Islet precursor cell (in vitro differentiated cells): ENCODE data around the gene PAK5.

Experiments used
- DNase-seq: peaks from one replicate; pipeline ENCODE4 v3.0.0-alpha.2; 2018

Gene PAK5

DNA sequence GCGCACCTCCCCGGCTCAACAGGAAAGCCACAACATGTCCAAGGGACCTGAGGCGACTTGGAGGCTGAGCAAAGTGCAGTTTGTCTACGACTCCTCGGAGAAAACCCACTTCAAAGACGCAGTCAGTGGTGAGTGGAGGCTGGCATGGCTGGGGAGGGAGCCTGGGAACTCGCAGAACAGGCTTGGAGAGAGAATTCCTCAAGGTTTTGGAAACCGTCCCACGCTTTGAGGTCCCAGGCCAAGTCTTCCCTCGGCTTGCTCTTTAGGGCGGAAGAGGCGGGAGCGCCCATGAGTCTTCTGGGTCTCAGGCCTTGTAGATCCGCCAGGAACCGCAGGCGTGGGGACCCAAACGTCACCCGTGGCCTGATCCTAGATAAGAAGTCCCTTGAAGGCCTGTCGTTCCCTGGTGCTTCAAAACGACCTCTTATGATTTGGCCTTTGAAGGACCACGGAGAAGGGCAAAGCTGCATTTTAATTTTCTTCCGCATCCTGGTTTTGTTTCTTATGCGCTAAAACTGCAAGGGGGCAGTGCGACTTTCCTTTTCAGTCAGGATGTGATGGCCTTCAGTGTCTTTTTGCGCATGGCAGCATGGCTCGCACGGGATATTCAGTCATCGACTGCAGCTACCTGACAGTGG lies 322.5 kb downstream of the PAK5 start:
- DNase-seq: peak; percentile 75

DNA sequence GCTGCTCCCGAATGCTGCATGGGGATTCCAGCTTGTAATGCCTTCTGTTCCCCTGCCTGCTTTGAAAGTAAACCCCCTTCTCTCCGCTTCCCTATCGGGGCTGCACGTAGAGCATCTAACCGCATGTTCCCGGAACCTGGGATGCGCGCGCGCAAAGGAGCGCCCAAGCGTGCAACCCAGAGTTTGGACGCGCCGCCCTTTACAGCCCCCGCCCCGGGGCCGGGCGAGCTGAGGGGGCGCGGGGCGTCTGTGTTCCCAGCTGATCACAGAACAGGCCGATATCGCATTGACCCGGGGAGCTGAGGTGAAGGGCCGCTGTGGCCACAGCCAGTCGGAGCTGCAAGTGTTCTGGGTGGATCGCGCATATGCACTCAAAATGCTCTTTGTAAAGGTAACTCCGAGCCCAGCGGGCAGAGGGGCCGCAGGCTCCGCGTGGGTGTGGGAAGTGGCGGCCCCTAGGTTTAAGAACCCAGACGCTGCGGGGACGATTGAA lies 323.1 kb downstream of the PAK5 start:
- peak; percentile 54 for DNase-seq

DNA sequence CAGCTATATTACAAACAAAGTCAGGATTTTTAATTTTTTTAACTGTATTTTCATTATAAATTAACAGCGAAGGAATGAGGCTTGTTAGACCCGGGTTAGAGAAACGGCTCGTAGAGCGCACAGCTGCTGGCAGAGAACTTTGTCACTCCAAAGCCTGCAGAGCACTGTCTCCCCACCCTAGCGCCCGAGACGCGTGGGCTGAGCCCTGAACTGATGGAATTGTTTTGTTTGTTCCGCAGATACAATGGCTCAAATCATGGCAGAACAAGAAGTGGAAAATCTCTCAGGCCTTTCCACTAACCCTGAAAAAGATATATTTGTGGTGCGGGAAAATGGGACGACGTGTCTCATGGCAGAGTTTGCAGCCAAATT lies 323.7 kb downstream of the PAK5 start:
- no peak for DNase-seq

DNA sequence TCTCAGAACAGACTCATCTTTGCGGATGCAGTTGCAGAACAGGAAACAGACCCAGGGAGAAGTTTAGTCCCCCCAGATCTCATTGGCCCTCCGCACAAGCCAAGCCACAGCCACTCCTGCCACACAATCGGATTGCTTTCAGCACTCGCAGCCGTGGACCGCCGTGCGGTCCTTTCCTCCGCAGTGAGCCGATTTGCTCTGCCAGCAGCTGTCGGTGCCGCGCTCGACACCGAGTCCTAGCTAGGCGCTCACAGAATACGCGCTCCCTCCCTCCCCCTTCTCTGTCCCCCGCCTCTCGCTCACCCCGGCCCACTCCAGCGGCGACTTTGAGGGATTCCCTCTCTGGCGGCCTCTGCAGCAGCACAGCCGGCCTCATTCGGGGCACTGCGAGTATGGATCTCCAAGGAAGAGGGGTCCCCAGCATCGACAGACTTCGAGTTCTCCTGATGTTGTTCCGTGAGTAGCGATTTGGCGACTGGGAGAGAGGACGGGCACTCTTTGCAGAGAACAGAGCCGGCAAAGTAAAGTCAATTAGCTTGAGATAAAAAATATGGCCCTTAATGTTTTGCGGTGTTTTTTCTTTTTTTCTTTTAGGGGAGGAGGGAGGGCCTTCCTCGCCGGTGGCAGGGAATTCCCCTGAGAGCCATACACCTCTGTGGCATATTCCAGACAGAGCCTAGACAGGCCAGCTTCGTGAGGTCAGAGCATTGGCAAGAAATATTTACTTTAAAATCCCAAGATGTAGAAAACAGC lies 324.2 kb downstream of the PAK5 start, which contains the start of gene LAMP5:
LAMP5 (plus strand) TSS at position 130 of the 753 bp plus-strand sequence; CDS start at position 393, 263 bp downstream.
- peak; percentile 90 for DNase-seq

DNA sequence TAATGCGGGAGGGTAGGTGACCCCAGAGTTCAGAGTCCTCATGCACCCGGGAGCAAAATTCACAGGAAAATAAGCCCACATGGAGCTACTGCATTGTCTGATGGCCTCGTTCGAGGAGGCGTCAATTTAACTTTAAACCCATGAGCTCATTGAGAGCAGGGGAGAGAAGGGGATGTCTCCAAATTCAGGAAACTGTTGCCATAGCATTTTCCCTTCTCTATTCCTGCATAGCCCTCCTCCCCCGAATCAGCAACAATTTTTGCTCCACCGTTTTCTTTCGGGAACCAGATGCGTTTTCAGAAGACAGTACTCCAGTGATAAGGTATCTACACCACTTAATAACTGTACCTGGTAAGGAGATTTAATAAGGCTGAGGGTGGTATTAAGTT lies 324.8 kb downstream of the PAK5 start:
- DNase-seq: no peak

DNA sequence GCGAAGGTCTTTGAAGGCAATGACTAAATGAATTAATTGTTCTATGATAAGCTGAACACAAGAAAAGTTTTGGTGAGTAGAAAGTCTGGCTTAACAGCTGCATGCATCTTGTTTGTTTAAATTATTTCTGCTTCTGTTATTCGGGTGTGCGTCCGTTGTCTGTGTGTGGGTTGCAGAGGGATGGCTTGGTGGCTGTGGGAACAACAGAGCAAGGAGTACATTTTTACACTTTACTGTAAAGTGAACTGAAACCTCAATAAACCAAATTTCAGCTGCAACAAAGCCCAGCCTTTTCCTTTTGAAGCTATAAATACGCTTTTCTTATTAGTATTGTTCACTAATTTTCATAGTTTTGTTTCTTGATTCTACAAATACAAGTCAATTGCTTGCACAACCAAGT lies 328.0 kb downstream of the PAK5 start:
- no peak for DNase-seq

DNA sequence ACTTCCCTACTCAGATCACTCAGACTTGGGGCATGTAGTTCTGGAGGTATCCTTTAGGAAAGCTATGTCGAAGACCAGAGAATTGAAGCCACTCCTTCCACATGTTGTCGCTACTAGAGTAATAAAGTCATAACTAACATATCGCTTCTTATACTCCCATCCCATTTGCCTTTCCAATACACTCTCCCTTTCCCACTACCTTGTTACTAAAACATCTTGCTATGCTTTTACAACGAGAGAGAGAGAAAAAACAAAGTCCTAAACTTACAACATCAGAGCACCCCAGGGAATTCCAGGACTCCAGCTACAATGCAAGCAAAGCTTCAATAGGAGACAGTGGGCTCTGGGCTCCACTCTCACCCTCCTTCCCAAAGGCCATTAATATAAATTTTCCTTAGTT lies 329.6 kb downstream of the PAK5 start:
- no peak for DNase-seq

DNA sequence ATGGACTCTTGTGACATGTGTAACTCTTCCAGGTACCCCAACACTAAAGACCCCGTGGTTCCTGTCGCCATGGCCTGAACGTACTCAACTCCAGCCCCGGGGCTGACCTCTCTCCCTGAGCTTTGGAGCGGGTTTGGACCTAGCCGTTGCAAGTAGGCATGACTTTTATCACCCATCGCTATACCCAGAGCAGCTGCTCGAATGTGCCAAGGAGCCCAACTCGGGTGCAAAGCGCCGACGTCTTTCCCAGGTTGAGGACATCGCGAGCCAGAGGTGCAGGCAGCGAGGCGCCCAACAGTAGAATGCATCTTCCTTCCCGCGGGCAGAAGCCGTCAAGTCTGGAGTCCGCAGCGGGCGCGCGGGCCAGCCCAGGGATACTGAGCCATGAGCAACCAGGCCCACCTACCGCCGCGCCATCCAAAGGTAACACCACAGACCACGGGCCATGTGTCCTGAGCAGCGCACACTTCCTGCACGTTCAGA lies 330.1 kb downstream of the PAK5 start:
- DNase-seq: no peak

DNA sequence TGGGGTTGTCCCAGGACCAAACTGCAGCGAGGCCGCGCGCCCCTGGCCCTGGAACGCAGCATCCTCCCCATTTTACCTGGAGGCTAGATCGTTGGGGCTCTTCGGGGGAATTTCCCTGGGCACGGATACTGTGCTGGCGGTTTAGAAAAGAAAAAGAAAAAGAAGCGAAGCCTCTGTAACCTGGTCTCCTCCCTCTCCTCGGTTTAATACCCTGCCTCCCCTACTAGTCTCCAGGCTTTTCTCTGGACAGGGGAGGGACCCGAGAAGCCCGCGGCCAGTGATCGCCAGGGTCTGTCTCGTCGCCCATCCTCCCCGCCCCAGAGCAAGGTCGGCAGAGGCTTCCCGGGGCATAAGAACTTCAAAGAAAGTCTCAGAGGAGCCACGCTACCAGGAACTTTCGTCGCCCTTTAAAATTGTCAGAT lies 330.6 kb downstream of the PAK5 start:
- no peak for DNase-seq

DNA sequence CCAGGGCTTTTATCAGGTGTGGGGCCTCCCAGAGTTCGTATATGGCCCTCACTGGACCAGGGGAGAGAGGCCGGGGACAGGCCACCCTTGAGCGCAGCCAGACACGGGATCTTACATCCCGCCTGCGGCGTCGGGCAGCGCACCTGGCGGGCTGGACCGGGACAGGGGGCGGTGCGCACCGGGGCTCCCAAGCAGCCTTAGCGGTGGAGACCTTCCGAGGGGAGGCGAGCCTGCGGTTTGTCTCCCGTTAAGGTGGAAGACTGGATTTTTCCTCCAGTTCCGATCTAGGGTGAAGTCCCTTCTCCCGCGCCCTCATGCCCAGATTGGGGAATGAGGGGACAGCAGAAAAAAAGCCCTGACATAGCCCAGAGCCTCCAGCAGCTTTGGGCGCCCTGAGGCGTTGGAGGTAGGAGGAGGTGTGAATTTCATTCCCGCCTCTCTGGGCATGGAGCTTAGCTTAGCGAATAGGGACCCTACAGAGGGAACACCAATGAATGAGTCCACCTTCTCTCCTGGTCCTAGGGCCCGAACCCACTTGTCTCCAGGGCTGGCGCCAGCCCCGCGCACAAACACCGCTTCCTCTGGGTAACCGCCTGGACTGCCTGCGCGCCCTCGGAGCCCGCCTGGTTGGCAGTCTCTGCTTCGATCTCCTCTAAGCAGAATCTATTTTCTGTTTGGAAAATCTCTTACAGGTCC lies 331.2 kb downstream of the PAK5 start:
- no peak for DNase-seq

DNA sequence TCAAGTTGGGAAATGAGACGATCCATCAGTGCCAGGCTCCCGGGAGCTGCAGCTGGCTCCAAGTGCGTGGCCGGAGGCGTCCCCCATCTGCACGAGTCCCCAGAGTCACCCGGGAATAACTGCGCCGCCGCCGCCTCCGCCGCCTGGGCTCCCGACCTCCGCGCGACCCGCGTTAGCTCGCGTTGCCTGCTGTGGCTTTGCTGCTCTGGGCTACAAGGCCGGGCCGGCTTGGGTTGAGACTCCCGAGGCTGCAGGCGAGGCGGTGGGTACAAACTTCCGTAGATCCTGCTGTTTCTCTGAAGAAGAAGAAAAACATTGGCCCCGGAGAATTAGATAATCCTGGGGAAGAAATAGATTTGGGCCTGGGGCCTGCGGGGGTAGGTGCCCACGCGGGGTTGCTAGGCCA lies 331.9 kb downstream of the PAK5 start:
- DNase-seq: no peak

DNA sequence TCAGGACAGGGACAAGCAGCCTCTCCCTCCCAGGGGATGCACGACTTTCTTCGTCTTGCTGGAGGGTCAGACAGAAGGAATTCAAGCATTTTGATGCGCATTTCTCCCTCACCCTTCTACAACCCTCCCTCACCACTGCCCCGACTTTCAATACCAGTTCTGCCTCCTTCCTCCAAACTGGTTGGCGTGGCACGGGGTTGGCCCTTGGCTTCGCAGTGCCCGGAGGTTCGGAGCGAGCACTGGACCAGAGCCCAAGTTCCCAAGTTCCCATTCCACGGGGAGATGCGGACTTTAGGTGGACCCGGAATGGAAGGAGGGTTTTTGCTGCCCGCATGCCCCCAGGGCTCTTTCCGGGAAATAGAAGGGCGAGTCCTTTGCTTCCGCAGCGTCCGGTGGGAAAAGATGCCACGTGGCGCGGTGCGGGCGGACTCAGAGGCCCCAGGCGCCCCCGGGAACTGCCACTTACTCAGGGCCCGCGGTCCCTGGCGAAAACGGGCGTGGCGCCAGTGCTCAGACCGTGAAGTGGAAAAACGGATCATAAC lies 332.5 kb downstream of the PAK5 start:
- DNase-seq: no peak

DNA sequence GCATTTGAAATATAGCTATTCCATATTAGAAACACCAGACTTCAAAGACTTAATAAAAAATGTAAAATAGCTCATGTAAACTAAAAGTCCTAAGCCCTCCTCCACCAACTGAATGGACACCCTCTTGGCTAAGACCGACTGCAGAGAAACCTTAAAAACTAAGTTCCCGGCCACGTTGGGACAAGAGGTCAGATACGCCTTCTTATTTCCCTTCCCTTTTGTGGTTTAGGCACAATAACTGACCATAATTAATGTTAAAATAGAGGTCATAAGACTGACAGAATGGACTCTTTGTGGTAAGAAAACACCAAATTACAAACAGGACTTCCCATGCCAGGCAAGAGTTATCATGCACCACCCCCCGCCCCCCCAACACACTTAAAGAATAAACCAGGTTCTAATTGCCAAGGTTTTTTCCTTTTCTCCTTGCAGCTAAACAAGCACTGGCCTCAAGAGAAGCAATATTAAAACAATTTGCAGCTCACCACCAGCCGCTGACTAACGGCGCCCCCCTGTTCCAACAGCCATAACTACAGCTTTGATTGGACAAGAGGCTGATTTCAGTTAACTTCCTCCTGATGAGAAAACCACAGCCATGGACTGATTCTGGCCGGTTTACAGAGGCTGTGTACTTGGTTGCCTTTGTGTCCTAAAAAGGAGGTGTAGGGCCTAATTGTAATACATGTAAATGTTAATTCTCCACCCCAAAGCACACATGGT lies 335.2 kb downstream of the PAK5 start:
- no peak for DNase-seq

DNA sequence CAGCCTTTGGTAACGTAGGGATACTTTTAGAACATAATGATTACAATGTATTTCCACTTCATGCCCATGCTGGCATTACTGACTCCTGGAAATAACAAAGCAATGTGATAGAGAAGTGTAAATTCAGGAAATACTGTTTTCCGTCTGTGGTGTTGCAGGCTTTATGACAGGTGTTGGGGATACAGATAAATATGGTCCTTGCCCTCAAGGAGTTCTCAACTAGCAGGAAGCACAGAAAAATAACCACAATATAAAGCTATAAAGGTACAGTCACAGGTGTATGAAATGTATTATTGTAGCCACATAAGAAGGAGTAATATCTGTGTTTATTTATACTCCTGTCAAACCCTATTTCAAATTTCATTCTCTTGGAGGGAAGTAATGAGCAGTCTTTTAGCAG lies 337.4 kb downstream of the PAK5 start:
- no peak for DNase-seq

DNA sequence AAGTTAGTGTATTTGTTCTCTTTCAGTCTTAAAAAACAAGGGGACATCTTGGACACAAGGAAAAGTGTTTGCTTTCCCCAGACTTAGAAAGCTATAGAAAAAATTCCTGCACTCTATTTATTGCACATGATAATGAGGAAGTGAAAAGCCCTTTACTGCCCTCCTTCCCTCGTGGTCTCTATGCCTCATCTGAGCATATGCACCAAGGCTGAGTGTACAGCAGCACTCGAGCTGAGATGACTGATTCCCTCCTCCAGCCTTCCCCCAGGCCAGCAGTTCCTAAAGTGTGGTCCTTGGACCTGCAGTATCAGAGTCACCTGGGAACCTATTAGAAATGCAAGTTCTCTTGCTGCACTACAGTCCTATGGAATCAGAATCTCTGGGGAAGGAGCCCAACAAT lies 338.8 kb downstream of the PAK5 start:
- no peak for DNase-seq

DNA sequence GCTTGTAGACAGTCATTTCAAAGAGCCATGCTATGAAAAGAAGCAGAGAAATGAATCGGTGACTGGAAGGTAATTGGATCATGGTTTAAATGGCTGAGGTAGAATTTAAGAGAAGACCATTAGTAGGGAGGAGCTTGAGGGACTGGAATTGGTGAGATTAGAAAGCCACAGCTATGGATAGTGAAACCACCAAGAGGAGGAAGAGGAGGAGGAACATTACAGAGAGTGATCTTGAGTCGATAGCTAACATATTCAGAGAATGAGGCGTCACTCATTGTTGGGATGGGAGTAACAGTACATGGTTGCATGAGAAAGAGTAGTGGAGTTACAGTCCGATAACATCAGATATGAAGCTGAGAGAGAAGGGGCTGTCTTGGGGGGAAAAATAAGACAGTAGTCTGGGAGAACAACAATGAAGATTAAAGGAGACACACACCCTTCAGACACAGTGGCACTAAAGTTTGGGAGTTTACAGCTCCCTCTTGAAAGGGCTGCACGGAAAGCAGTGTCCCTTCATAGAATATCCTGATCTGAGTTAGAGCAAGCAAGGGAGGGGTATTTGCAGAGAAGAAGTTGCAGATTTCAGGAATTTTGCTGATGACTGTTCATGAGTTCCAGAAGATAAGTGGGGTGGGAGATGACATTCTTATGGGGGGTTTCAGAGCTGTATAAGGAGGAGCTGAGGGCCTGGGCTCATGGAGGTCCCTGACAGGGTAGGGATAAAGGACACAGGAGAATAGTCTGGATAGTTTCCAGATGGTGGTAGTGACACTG lies 339.6 kb downstream of the PAK5 start:
- DNase-seq: no peak

DNA sequence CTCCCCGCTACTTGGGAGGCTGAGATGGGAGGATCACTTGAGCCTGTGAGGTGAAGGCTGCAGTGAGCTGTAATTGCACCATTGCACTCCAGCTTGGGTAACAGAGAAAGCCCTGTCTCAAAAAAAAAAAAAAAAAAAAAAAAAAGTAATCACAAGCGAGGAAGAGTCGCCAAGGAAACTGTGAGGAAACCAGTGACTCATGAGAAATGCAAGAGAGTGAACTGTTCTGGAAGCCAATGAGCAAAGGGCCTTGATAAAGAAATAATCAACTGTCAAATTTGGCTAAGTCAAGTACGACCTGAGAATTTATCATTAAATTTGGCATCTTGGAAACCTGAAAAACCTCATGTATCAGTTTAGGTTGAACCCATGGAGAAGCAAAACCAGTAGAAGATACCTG lies 340.6 kb downstream of the PAK5 start:
- no peak for DNase-seq

DNA sequence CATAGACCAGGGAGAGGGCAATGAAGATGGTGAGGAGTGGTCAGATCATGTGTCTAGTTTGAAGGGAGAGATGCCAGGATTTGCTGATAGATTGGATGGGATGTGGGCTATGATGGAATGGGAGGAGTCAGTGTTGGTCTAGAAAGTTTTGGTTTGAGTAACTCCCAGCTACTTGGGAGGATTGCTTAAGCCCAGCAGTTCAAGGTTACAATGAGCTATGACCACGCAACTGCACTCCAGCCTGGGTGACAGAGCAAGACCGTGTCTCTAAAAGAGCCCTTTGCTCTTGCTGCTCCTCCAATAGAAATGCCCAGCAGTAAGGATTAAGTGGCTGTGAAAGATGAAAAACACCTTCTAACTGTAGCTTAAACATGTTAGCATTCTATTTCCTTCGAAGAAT lies 342.7 kb downstream of the PAK5 start:
- DNase-seq: no peak

DNA sequence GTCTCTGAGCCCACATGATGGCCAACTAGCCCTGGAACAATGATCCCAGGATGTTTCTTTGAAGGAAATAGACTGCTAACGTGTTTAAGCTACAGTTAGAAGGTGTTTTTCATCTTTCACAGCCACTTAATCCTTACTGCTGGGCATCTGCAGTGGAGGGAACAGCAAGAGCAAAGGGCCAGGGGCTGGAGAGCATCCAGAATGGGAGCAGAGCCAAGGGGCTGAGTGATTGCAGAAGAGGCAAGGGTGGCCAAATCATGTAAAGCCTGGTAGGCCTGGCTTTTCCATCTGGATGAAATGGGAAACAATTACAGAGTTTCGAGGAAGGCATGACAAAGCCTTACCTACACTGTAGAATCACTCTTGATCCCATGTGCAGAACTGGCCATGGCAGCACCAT lies 343.2 kb downstream of the PAK5 start:
- no peak for DNase-seq

DNA sequence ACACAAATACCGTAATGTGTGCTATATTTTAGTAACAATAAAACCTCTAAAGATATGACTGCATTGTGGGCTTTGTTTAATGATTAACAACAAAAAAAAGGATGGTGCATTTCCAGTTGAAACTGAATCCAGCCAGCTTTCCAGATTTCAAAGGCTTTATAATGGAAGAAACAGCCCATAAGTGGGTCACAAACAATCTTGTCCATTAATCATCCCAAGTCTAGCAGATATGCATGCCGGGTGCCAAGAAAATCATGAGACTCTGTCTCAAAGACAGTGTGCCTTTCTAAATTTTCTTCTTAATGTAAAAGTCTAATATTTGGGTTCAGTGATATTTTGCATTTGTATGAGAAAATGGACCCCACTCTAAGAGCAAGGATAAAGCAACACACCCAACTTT lies 345.1 kb downstream of the PAK5 start:
- no peak for DNase-seq

DNA sequence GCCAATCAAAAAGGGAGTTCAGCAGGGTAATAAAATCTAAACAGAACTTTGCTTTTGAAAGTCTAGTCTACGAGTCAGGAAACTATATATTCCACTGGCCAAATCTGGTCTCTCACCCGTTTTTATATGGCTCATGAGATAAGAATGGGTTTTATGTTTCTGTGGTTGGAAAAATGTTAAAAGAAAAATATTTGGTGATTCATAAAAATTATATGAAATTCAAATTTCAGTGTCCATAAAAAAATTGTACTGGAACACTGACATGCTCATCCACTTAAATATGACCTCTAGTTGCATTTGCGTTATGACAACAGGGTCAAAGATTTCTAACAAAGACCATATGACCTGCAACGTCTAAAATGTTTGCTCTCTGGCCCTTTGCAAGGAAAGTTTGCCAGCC lies 346.8 kb downstream of the PAK5 start:
- DNase-seq: no peak

DNA sequence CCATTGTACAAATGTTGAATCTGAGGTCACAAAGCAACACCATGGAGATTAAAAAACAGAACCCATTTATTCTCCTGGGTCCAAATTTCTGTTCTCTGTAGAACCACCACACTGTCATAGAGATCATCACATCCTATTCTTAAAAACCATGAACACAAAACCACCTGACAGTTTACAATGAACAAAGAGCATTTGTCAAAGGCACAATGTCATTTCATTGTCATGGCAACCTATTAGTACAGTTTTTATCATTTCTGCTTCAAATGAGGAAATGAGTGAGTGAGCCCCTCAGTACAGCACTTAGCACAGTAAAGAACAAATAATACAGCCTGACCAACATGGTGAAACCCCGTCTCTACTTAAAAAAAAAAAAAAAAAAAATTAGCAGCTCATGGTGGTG lies 347.6 kb downstream of the PAK5 start:
- no peak for DNase-seq
